Coronary artery (tissue), 2 donors: Measurements from ENCODE around the gene NPHP4.

Experiments
- DNase-seq: peaks from one replicate; pipeline ENCODE4 v3.0.0-alpha.2; 2017; ENCODE audit warnings: low spot score
- H3K27ac ChIP-seq, 2 donors: fragments of 200-600 bp; sonication (generic); one replicate each; pipeline ENCODE4 v1.5.1; 2016 to 2019
- H3K4me3 ChIP-seq: fragments of 200-600 bp; sonication (generic); 2 replicates; pipeline ENCODE4 v1.5.1; 2016; ENCODE audit warnings: mild to moderate bottlenecking, moderate library complexity
- CTCF ChIP-seq: fragments of 200-600 bp; sonication (generic); IDR thresholded peaks from one replicate; pipeline ENCODE4 v1.5.1; 2019; ENCODE audit warnings: antibody characterized with exemption

The NPHP4 gene

DNA sequence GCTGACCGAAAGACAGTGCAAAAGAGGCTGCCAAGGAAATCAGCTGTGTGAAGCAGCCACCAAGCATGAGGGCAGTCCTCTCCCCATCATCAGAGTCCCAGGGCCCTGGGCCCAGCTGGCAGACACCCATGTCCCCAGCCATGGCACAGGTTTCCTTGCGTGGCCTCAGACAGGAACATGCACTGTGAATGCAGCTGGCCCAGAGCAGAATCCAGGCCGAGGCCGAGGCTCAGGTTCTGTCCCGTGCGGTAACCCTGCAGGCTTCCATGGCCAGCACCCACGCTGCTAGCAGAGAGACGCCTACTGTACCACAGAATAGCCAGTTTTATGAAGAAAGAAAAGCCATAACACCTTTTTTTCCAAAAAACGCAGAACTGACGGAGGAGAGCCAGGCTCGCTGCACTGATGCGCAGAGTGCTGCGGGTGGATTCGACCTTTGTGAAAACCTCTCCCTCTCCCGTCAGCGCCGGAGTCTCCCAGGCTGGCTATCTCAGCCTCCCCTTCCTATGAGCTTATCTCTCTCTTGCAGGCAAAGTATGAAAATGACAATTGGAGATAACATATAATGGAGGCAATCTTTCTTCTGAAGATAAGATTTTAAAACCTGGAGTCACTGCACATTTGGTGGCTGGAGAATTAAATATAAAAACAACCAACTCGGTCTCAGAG, 106.6 kb downstream of the NPHP4 start:
- H3K27ac ChIP-seq: no peak overlapping the region
- no peak for TF ChIP-seq CTCF
- DNase-seq: no peak
- H3K4me3 ChIP-seq: no peak overlapping the region

GRCh38 chr1:5884110-5884509, 108.1 kb downstream of the NPHP4 start:
- H3K4me3 ChIP-seq: no peak overlapping the region

DNA sequence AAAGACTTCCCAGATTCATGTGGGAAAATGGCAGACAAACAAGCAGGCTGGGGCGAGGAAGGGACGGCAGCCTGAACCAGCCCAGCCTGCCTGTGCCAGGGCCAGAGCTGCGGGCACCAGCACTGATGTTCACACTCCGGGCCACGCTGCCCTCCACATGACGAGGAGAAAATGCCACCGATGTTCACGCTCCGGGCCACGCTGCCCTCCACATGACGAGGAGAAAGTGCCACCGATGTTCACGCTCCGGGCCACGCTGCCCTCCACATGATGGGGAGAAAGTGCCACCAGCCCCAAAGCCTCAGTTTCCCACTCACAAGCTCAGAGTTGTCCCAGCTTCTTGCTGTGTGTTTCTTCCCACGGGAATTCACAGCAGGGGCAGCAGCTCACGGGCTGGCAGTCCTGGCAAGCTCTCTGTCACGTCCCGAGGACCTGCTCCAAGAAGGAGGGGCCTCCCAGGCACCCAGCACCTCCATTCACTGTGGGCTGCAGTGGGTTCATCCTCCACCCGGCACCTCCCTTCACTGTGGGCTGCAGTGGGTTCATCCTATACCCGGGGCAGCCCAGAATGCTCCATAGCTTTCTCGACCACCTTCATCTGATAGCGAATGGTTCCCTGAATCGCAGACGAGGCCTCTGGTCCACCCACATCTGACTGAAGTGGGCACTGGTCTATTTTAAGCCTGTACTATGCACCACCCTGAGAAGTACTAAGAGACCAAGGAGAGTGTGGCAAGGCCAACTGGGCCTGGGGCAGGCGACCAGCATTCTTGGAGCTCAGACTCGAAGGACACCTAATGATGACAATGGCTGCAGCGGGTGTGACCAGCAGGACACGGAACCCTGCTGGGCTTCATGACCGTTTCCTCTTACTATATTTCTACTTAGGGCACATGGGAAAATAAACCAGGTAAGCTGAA, 108.8 kb downstream of the NPHP4 start:
- no peak for TF ChIP-seq CTCF
- DNase-seq: no peak
- Histone ChIP-seq H3K4me3 (no peak overlapping the region), H3K27ac (no peak overlapping the region)

More at GRCh38 chr1:5884110-5884509, 108.1 kb downstream of the NPHP4 start:
- no peak for DNase-seq
- no peak for TF ChIP-seq CTCF
- no peak overlapping the region for H3K27ac ChIP-seq

DNA sequence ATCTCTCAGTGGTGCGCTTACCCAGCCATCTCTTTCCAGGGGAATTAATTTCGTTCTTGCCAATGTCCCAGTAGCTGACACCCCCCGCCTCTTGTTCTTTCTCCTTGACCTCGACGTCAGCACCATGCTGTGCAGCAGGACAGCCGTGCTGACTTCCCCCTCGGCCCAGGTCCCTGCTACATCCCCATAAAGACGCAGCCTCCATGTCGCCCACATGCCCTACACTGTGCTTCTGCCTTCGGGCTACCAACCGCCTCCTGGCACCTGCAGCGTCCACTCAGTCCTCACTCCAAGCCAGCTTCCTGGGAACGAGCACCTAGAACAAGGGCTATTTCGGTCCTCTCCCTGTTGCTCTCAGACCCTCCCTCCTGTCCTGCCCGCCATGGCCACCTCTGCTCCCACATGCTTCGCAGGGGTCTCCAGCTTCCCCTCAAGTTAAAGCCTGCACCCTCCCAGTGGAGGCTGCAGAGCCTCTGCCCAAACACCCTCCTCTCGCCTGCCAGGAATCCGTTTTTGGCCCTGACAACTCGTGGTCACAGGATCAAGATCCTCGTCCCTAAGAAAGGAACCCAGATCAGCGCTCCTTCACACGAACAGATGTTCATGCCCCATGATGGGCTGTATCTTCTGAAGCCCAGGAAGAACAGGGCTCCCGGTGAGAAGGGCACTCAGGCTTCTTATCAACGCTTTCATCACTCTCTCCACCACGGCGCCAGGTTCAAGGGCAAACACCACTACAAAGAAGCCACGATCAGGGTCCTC, 109.7 kb downstream of the NPHP4 start:
- no peak for TF ChIP-seq CTCF
- H3K27ac ChIP-seq: no peak overlapping the region
- no peak overlapping the region for H3K4me3 ChIP-seq
- no peak for DNase-seq

DNA sequence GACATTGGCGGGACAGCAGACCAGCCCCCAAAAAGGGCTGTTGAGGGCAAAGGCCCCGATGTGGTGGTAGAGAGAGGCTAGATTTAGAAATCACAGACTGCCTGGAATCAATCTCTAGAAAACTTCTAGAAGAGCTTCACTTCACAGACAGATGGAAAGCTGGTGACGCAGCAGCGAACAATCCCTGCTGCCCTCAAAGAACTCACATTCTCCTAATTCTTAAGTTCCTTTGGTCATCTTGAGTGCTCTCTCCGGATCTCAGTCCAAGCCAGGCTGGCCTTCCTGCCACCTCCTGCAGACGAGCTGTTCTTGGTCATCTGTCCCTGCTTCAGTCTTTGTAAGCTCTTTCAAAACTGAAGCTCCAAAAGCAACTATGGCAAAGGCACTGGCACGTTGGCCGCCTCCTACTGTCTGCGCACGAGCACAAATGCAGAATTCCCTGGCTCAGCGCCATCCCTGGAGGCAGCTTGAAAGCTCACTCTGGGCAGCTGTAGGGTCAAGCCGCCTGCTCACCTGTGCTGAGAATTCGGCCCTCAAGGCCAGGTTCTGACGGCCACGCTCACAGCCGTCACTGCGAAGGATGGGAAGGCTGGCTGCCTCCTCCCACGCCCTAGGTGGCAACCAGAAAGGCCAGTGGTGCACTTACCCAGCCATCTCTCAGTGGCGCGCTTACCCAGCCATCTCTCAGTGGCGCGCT, 110.6 kb downstream of the NPHP4 start:
- DNase-seq: no peak
- Histone ChIP-seq H3K4me3 (no peak overlapping the region), H3K27ac (no peak overlapping the region)
- no peak for TF ChIP-seq CTCF

DNA sequence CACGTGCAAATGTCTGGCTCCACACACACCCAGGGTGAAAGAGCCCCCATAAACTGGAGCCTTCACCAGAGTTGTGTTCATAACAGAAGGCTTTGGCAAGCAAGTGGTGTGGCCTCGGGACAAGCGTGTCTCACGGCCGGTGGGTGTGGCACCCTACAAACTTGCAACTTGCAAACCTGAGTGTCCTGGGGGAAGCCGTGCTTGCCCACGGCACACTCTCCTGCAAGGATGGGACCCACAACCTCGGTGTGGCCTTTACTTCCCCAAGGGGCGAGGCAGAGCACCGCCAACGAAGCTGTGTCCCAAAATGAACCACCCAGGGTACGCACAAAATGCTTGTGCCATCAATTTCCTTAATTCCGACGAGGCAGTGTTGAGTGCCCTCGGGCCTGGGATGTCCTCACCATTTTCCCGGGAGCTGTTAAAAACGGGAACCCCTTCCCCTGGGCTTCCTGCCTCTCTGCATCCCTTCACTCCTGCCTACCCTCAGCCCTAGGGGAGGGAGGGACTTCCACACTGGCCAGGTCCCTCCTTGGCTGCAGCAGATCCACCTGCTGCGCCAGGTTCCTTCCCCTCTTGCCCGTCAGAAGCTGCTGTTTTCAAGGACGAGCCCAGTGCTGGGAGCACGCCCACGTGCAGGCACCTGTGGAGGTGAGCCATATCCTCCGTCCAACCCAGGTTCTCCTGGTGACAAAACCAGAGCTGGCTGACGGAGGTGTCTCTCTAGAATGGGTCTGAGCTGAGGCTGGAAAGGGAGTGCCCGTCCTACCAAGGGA, 111.4 kb downstream of the NPHP4 start:
- no peak for TF ChIP-seq CTCF
- Histone ChIP-seq H3K4me3 (no peak overlapping the region), H3K27ac (no peak overlapping the region)
- DNase-seq: no peak
